ENCODE measurements around the gene NUFIP2.
"Not testable (repeated sequence)": the region's sequence is repeated elsewhere in the genome, so short reads cannot be mapped to it uniquely, and the experiment has no call there.

NUFIP2 gene
- 360 to 435 (median 386) reads per million in 4 donors for total RNA-seq

- peak; percentile 96 to 99 (median 97) for DNase-seq
Measured at GRCh38 chr17:29293890-29294579, at the start of gene NUFIP2. NUFIP2 (minus strand) TSS chr17:29294148; CDS start chr17:29294059, 89 bp downstream.

- DNase-seq: no peak
Measured at GRCh38 chr17:29342158-29342765, 48.3 kb upstream of the NUFIP2 start.

GRCh38 chr17:29341726-29342125 is 47.8 kb upstream of the NUFIP2 start:
- DNase-seq: no peak

- not testable (repeated sequence) for DNase-seq
Measured at GRCh38 chr17:29339016-29339415, 45.1 kb upstream of the NUFIP2 start.

GRCh38 chr17:29331708-29332085 is 37.7 kb upstream of the NUFIP2 start:
- no peak for DNase-seq

GRCh38 chr17:29331075-29331707 is 37.2 kb upstream of the NUFIP2 start:
- no peak for DNase-seq

- no peak for DNase-seq
Measured at GRCh38 chr17:29327412-29327811, 33.5 kb upstream of the NUFIP2 start.

- DNase-seq: no peak
Measured at GRCh38 chr17:29326023-29326813, 32.3 kb upstream of the NUFIP2 start.

- no peak for DNase-seq
Measured at GRCh38 chr17:29322363-29322762, 28.4 kb upstream of the NUFIP2 start.

GRCh38 chr17:29303386-29303785 is 9.4 kb upstream of the NUFIP2 start:
- DNase-seq: no peak

- DNase-seq: no peak
Measured at GRCh38 chr17:29299031-29299430, 5.1 kb upstream of the NUFIP2 start.

GRCh38 chr17:29295420-29295819 is 1.5 kb upstream of the NUFIP2 start:
- no peak for DNase-seq

GRCh38 chr17:29294580-29294900 is 592 bp upstream of the NUFIP2 start:
- no peak for DNase-seq

GRCh38 chr17:29292992-29293889 is 707 bp downstream of the NUFIP2 start:
- DNase-seq: peak; percentile 35 to 54 (median 49)

- DNase-seq: peak; percentile 37 to 57 (median 54)
Measured at GRCh38 chr17:29292071-29292991, 1.6 kb downstream of the NUFIP2 start.

- DNase-seq: peak in 2 of 5 donors; percentile 28 to 69
Measured at GRCh38 chr17:29291163-29291752, 2.7 kb downstream of the NUFIP2 start.

GRCh38 chr17:29289852-29290251 is 4.1 kb downstream of the NUFIP2 start:
- no peak for DNase-seq

- DNase-seq: no peak
Measured at GRCh38 chr17:29283961-29284360, 10.0 kb downstream of the NUFIP2 start.

GRCh38 chr17:29283496-29283895 is 10.5 kb downstream of the NUFIP2 start:
- no peak for DNase-seq

GRCh38 chr17:29279397-29280070 is 14.4 kb downstream of the NUFIP2 start:
- DNase-seq: no peak
